HEK293 (cell line): ENCODE measurements around the gene NFIB.

Source experiments
- CTCF ChIA-PET: fragments of 350-600 bp; formaldehyde crosslinking; extraction: SDS; loops from one replicate; lab custom pipeline; 2021; ENCODE audit warnings: antibody characterized with exemption; lab: Yijun Ruan, JAX
- POLR2A ChIA-PET: fragments of 300-600 bp; formaldehyde crosslinking; extraction: SDS; loops from one replicate; lab custom pipeline; 2020; ENCODE audit warnings: antibody characterized with exemption, inconsistent platforms; lab: Yijun Ruan, JAX
- H3K27ac ChIP-seq: fragments of 200-500 bp; sonication (Bioruptor generic); 2 replicates; pipeline ENCODE4 v1.5.1; 2014; ENCODE audit warnings: low read depth, low read length, control low read depth, inconsistent platforms; ENCODE audit errors: extremely low read depth
- H3K36me3 ChIP-seq, 2 experiments: fragments of 200-500 bp in 1 of 2; sonication (Bioruptor generic) in 1 of 2; 1 replicate in 1 of 2; 2 replicates in 1 of 2; pipeline ENCODE4 v1.5.1; 2014 to 2017; ENCODE audit warnings: inconsistent platforms in 2 of 2, low read length in 2 of 2; ENCODE audit not compliant: control insufficient read depth in 2 of 2, insufficient read depth in 1 of 2
- H3K4me1 ChIP-seq: fragments of 200-500 bp; sonication (Bioruptor generic); 2 replicates; pipeline ENCODE4 v1.5.1; 2014; ENCODE audit warnings: mild to moderate bottlenecking, low read length, inconsistent platforms; ENCODE audit not compliant: control insufficient read depth, insufficient read depth
- H3K4me3 ChIP-seq: 2 replicates; pipeline ENCODE4 v1.5.1; 2011; ENCODE audit warnings: low read depth, mild to moderate bottlenecking, control low read depth, low read length, moderate library complexity
- H3K9me3 ChIP-seq: fragments of 200-500 bp; sonication (Bioruptor generic); 2 replicates; pipeline ENCODE4 v1.5.1; 2014; ENCODE audit warnings: low read depth, low read length, inconsistent platforms; ENCODE audit not compliant: control insufficient read depth, insufficient read depth
- BCL11A ChIP-seq: fragments of 450-650 bp; formaldehyde crosslinking; IDR thresholded peaks from 2 replicates; pipeline ENCODE4 v1.5.1; 2016; ENCODE audit warnings: low read depth, missing biosample characterization, missing genetic modification characterization
- GFI1B ChIP-seq: fragments of 450-650 bp; formaldehyde crosslinking; IDR thresholded peaks from 2 replicates; pipeline ENCODE4 v1.5.1; 2016; ENCODE audit warnings: missing biosample characterization, missing genetic modification characterization
- HOXD13 ChIP-seq: sonication (generic); formaldehyde crosslinking; IDR thresholded peaks from 2 replicates; pipeline ENCODE4 v1.8.0; 2022; ENCODE audit warnings: missing genetic modification reagents, borderline replicate concordance
- INSM2 ChIP-seq: fragments of 450-650 bp; formaldehyde crosslinking; IDR thresholded peaks from 2 replicates; pipeline ENCODE4 v1.5.1; 2016; ENCODE audit warnings: missing biosample characterization, missing genetic modification characterization
- PATZ1 ChIP-seq: fragments of 450-650 bp; formaldehyde crosslinking; IDR thresholded peaks from 2 replicates; pipeline ENCODE4 v1.5.1; 2016; ENCODE audit warnings: missing biosample characterization, missing genetic modification characterization
- PRDM1 ChIP-seq: fragments of 450-650 bp; formaldehyde crosslinking; IDR thresholded peaks from 2 replicates; pipeline ENCODE4; 2016; ENCODE audit warnings: missing biosample characterization, missing genetic modification characterization
- SP7 ChIP-seq: fragments of 450-650 bp; formaldehyde crosslinking; IDR thresholded peaks from 2 replicates; pipeline ENCODE4 v1.5.1; 2016; ENCODE audit warnings: missing biosample characterization, missing genetic modification characterization
- ZBTB8A ChIP-seq: fragments of 450-650 bp; formaldehyde crosslinking; IDR thresholded peaks from 2 replicates; pipeline ENCODE4 v1.5.1; 2016; ENCODE audit warnings: missing biosample characterization, missing genetic modification characterization
- ZEB2 ChIP-seq: fragments of 450-650 bp; formaldehyde crosslinking; IDR thresholded peaks from 2 replicates; pipeline ENCODE4 v1.5.1; 2016; ENCODE audit warnings: missing biosample characterization, missing genetic modification characterization
- ZFP37 ChIP-seq: fragments of 450-650 bp; formaldehyde crosslinking; IDR thresholded peaks from 2 replicates; pipeline ENCODE4 v1.5.1; 2016; ENCODE audit warnings: missing biosample characterization, missing genetic modification characterization
- ZNF132 ChIP-seq: fragments of 450-650 bp; formaldehyde crosslinking; IDR thresholded peaks from 2 replicates; pipeline ENCODE4 v1.5.1; 2017; ENCODE audit warnings: missing biosample characterization, missing genetic modification characterization, borderline replicate concordance
- ZNF24 ChIP-seq: fragments of 450-650 bp; formaldehyde crosslinking; IDR thresholded peaks from 2 replicates; pipeline ENCODE4 v1.5.1; 2016; ENCODE audit warnings: missing biosample characterization, missing genetic modification characterization
- ZNF366 ChIP-seq: fragments of 450-650 bp; formaldehyde crosslinking; conservative IDR thresholded peaks from 2 replicates; pipeline ENCODE4 v1.5.1; 2016; ENCODE audit warnings: missing biosample characterization, missing genetic modification characterization
- ZNF391 ChIP-seq: fragments of 450-650 bp; formaldehyde crosslinking; IDR thresholded peaks from 2 replicates; pipeline ENCODE4 v1.5.1; 2016; ENCODE audit warnings: low read depth, missing biosample characterization, missing genetic modification characterization, borderline replicate concordance
- ZNF501 ChIP-seq: fragments of 450-650 bp; formaldehyde crosslinking; IDR thresholded peaks from 2 replicates; pipeline ENCODE4 v1.5.1; 2016; ENCODE audit warnings: missing biosample characterization, missing genetic modification characterization
- ZNF514 ChIP-seq: fragments of 450-650 bp; formaldehyde crosslinking; IDR thresholded peaks from 2 replicates; pipeline ENCODE4 v1.5.1; 2016; ENCODE audit warnings: missing biosample characterization, missing genetic modification characterization
- ZNF561 ChIP-seq: fragments of 450-650 bp; IDR thresholded peaks from 2 replicates; pipeline ENCODE4 v1.5.1; 2018; ENCODE audit warnings: missing biosample characterization, missing genetic modification characterization, borderline replicate concordance
- ZNF629 ChIP-seq: fragments of 450-650 bp; formaldehyde crosslinking; IDR thresholded peaks from 2 replicates; pipeline ENCODE4 v1.5.1; 2017; ENCODE audit warnings: missing biosample characterization, missing genetic modification characterization
- ZNF654 ChIP-seq: fragments of 450-650 bp; formaldehyde crosslinking; IDR thresholded peaks from 2 replicates; pipeline ENCODE4 v1.5.1; 2016; ENCODE audit warnings: low read depth, missing biosample characterization, missing genetic modification characterization
- ZNF692 ChIP-seq: fragments of 450-650 bp; formaldehyde crosslinking; IDR thresholded peaks from 2 replicates; pipeline ENCODE4 v1.5.1; 2016; ENCODE audit warnings: missing biosample characterization, missing genetic modification characterization
- ZSCAN16 ChIP-seq: fragments of 450-650 bp; formaldehyde crosslinking; IDR thresholded peaks from 2 replicates; pipeline ENCODE4 v1.5.1; 2016; ENCODE audit warnings: missing biosample characterization, missing genetic modification characterization
- ZXDB ChIP-seq: fragments of 450-650 bp; formaldehyde crosslinking; IDR thresholded peaks from 2 replicates; pipeline ENCODE4 v1.5.1; 2016; ENCODE audit warnings: missing biosample characterization, missing genetic modification characterization
- TF ChIP-seq, protein P1 (sequence below): fragments of 450-650 bp; formaldehyde crosslinking; IDR thresholded peaks from 2 replicates; pipeline ENCODE4 v1.5.1; 2016; ENCODE audit warnings: missing biosample characterization, missing genetic modification characterization
- TF ChIP-seq, protein P2 (sequence below): fragments of 450-650 bp; formaldehyde crosslinking; IDR thresholded peaks from 2 replicates; pipeline ENCODE4 v1.5.1; 2016; ENCODE audit warnings: missing biosample characterization, missing genetic modification characterization, low read depth
- TF ChIP-seq, protein P3 (sequence below): fragments of 450-650 bp; formaldehyde crosslinking; IDR thresholded peaks from 2 replicates; pipeline ENCODE4 v1.5.1; 2016; ENCODE audit warnings: missing biosample characterization, missing genetic modification characterization

Gene NFIB

GRCh38 chr9:14327036-14327435 lies 13.1 kb upstream of the NFIB start:
- CTCF ChIA-PET, result interaction anchor here (0.6 to 3.8 kb wide), 10 partner anchors 13 to 1641 kb away, joined by 3 to 27 read pairs (median 4); no protein-coding TSS in a partner anchor
- Histone ChIP-seq H3K36me3 (no peaks in the 10 kb centered on the region), H3K27ac (no peak overlapping the region; the same call in 1 of the 2 replicates), H3K9me3 (no peaks in the 10 kb centered on the region), H3K4me3 (no peak overlapping the region), H3K4me1 (peaks cover 5% of the 10 kb centered on the region)
- POLR2A ChIA-PET, result interaction anchor here (0.7 to 1.2 kb wide), 4 partner anchors 14 to 772 kb away, joined by 3 to 5 read pairs (median 3); no protein-coding TSS in a partner anchor
- TF ChIP-seq ZNF24 (tag by site-specific recombination) (no peak), ZSCAN16 (tag by site-specific recombination) (no peak), ZNF366 (no peak), ZNF514 (tag by site-specific recombination) (no peak)

DNA sequence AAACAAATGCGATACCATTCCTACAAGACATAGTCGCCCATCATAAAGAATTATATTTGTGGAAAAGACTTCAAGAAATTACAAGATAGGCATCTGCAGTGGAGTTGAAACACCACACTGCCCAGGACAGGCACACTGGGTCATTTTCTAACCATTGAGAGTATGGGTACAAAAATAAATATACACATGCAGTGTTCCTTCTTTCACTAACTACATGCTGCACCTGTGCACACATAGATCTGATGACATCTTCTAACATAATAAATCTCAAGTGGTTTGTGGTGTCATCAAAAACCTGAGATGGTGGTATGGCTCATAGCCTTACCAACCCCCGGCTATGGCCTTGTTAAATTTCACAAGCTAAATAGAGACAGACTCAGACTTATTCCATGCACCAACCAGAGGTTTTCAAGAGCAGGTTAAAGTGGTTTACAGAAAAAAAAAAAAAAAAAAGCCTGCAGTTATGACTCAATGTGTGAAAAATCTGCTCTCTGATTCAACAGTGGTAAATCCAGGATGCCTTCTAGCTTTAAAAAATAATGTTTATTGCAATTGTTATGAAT lies 12.4 kb upstream of the NFIB start:
- Histone ChIP-seq H3K9me3 (no peaks in the 10 kb centered on the region), H3K4me1 (peaks cover 5% of the 10 kb centered on the region), H3K36me3 (no peaks in the 10 kb centered on the region), H3K27ac (no peak overlapping the region), H3K4me3 (no peak overlapping the region)
- ChIA-PET CTCF (interaction anchor here (0.6 to 3.8 kb wide), 11 partner anchors 13 to 1640 kb away, joined by 3 to 27 read pairs (median 4); no protein-coding TSS in a partner anchor), POLR2A (interaction anchor here (0.7 to 1.2 kb wide), 5 partner anchors 13 to 771 kb away, joined by 3 to 8 read pairs (median 3); no protein-coding TSS in a partner anchor)
- TF ChIP-seq ZNF391, result peak; percentile 49; the same call in 1 of the 2 replicates
- TF ChIP-seq INSM2 (tag by site-specific recombination), result peak; percentile 79
- TF ChIP-seq HOXD13 (CRISPR knock-in tag), result peak; percentile 66; the same call in 1 of the 2 replicates
- TF ChIP-seq ZBTB8A, result peak; percentile 28
- TF ChIP-seq ZNF561 (tag by site-specific recombination), result 0 out of 2 replicates have a peak, but pooled peaks have one; percentile 34
- peak; percentile 66 for TF ChIP-seq BCL11A (tag by site-specific recombination)
- TF ChIP-seq PRDM1 (tag by site-specific recombination), result no peak
- TF ChIP-seq, protein P1, sequence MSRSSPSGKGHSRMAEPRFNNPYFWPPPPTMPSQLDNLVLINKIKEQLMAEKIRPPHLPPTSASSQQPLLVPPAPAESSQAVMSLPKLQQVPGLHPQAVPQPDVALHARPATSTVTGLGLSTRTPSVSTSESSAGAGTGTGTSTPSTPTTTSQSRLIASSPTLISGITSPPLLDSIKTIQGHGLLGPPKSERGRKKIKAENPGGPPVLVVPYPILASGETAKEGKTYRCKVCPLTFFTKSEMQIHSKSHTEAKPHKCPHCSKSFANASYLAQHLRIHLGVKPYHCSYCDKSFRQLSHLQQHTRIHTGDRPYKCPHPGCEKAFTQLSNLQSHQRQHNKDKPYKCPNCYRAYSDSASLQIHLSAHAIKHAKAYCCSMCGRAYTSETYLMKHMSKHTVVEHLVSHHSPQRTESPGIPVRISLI (tag by site-specific recombination), result peak; percentile 95
- peak; percentile 79 for TF ChIP-seq ZNF629 (tag by site-specific recombination)
- peak; percentile 25 for TF ChIP-seq PATZ1
- 0 out of 2 replicates have a peak, but pooled peaks have one; percentile 32 for TF ChIP-seq ZNF501 (tag by site-specific recombination)
- TF ChIP-seq, protein P2, sequence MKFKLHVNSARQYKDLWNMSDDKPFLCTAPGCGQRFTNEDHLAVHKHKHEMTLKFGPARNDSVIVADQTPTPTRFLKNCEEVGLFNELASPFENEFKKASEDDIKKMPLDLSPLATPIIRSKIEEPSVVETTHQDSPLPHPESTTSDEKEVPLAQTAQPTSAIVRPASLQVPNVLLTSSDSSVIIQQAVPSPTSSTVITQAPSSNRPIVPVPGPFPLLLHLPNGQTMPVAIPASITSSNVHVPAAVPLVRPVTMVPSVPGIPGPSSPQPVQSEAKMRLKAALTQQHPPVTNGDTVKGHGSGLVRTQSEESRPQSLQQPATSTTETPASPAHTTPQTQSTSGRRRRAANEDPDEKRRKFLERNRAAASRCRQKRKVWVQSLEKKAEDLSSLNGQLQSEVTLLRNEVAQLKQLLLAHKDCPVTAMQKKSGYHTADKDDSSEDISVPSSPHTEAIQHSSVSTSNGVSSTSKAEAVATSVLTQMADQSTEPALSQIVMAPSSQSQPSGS (tag by site-specific recombination), result no peak
- peak; percentile 52; the same call in 1 of the 2 replicates for TF ChIP-seq ZNF692 (tag by site-specific recombination)
- no peak for TF ChIP-seq ZFP37
- peak; percentile 73 for TF ChIP-seq ZEB2 (tag by site-specific recombination)
- peak; percentile 89 for TF ChIP-seq SP7
- TF ChIP-seq, protein P3, sequence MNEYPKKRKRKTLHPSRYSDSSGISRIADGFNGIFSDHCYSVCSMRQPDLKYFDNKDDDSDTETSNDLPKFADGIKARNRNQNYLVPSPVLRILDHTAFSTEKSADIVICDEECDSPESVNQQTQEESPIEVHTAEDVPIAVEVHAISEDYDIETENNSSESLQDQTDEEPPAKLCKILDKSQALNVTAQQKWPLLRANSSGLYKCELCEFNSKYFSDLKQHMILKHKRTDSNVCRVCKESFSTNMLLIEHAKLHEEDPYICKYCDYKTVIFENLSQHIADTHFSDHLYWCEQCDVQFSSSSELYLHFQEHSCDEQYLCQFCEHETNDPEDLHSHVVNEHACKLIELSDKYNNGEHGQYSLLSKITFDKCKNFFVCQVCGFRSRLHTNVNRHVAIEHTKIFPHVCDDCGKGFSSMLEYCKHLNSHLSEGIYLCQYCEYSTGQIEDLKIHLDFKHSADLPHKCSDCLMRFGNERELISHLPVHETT (tag by site-specific recombination), result peak; percentile 45; the same call in 1 of the 2 replicates
- TF ChIP-seq GFI1B (tag by site-specific recombination), result 0 out of 2 replicates have a peak, but pooled peaks have one; percentile 45
- no peak for TF ChIP-seq ZNF132
- no peak; the same call in 1 of the 2 replicates for TF ChIP-seq ZNF654 (tag by site-specific recombination)
- TF ChIP-seq ZXDB (tag by site-specific recombination), result peak; percentile 85
